Right forelimb (tissue), 1 donor: ENCODE data around the gene LRRK1.

Source experiments
- DNase-seq: peaks from one replicate; pipeline ENCODE4 v3.0.0-alpha.2; 2018

Gene LRRK1

DNA sequence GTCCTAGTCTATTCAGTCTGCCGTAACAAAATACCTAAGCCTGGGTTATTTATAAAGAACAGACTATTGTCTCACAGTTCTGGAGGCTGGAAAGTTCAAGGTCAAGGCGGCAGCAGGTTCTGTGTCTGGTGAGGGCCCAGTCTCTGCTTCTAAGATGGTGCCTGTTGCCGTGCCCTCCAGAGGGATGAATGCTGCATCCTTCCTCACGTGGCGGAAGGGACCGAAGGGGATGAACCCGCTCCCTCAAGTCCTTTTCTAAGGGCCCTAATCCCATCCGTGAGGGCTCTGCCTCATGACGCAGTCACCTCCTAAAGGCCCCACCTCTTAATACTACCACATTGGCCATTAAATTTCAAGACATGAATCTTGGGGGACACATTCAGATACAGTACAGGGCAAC lies 199.0 kb downstream of the LRRK1 start:
- DNase-seq: no peak

DNA sequence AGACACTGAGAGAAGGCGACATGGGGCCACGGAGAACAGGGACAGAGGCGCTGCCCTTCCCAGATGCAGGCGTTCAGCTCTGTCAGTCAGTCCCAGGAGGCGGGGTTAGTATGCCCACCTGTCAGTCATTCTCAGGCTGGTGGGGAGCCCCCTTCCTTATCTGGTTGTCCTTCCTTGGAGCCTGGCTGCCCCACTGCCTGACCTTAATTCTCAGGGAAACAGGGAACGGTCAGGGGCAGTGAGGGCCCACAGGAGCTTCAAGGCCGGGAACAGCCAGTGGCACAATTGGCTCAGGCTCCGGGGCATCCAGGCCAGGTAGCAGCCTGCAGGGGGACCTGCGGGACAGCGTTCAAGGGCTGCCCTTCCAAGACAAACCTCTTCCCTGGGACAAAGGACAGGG lies 199.5 kb downstream of the LRRK1 start:
- no peak for DNase-seq

- no peak for DNase-seq
Observed at GRCh38 chr15:101119181-101119580, 200.0 kb downstream of the LRRK1 start.
